T-helper 1 cell treated with Interleukin-12 subunit alpha and Interleukin-12 subunit beta and Interleukin-4 antibody, amounts not matched to agents 30 μg/mL and 1 μg/mL, for 36 hours (primary cell): ENCODE results near the gene CYP1B1.
"Not testable (repeated sequence)": the region's sequence is repeated elsewhere in the genome, so short reads cannot be mapped to it uniquely, and the experiment has no call there.

ENCODE experiments used
- H3K27ac Mint-ChIP-seq: one replicate; pipeline ENCODE4 v1.8.0; 2021; ENCODE audit warnings: mild to moderate bottlenecking, mixed read lengths
- H3K27me3 Mint-ChIP-seq: one replicate; pipeline ENCODE4 v1.8.0; 2021; ENCODE audit warnings: low read depth, mixed read lengths
- H3K36me3 Mint-ChIP-seq: one replicate; pipeline ENCODE4 v1.8.0; 2021; ENCODE audit warnings: low read depth, mixed read lengths
- H3K4me1 Mint-ChIP-seq: one replicate; pipeline ENCODE4 v1.8.0; 2021; ENCODE audit warnings: low read depth, mixed read lengths
- H3K4me3 Mint-ChIP-seq: one replicate; pipeline ENCODE4 v1.8.0; 2021; ENCODE audit warnings: mild to moderate bottlenecking, moderate library complexity, mixed read lengths
- H3K9me3 Mint-ChIP-seq: one replicate; pipeline ENCODE4 v1.8.0; 2021; ENCODE audit warnings: mixed read lengths

Gene CYP1B1

DNA sequence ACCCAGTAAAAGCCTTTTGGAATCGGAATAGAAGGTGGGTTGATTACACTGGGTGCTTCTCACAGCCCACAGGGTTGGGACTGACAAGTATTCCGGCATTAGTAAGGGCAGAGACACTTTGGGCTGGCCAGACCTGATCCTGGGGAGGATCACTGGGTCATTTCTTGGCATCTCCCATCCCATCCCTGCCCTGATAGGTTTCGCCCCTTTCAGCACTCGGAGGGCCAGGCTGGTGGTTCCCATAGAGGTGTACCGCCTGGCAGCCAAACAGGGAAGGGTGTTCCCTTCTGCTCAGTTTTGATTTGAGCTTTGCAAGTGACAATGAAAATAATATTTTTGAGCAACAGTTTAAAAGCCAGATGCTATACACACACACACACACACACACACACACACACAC lies 37.3 kb downstream of the CYP1B1 start:
- Mint-ChIP-seq H3K4me1 (peaks cover 12% of the 10 kb centered on the region), H3K27me3 (peaks cover 29% of the 10 kb centered on the region), H3K9me3 (peaks cover 9% of the 10 kb centered on the region), H3K4me3 (peak overlapping the region; percentile 70), H3K36me3 (peaks cover 4% of the 10 kb centered on the region), H3K27ac (peak overlapping the region; percentile 34)

- Mint-ChIP-seq H3K36me3 (peaks cover 4% of the 10 kb centered on the region), H3K4me1 (peaks cover 15% of the 10 kb centered on the region), H3K9me3 (peaks cover 7% of the 10 kb centered on the region), H3K27ac (peak overlapping the region; percentile 34), H3K4me3 (peak overlapping the region; percentile 70), H3K27me3 (peaks cover 29% of the 10 kb centered on the region)
Observed at GRCh38 chr2:38037757-38038621, 38.0 kb downstream of the CYP1B1 start.

DNA sequence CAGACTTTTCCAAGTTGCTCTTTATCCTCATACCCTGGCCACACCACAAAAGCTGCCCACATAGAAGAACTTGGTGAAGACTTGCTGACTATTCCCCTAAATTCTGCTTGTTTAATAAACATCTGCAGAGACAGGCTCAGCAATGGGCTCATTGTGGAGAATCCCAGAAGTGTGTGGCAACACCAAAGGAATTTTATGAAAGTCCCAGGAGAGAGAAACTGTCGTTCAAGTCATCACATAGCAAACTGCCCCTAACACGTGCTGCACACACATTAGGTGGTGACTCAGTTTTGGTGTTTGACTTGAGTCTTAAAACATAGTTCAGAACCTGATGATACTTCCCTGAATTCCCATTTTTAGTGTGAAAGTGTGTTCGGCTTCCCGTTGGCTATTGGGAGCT lies 38.6 kb downstream of the CYP1B1 start:
- H3K27me3 Mint-ChIP-seq = peaks cover 29% of the 10 kb centered on the region
- no peak overlapping the region for H3K27ac Mint-ChIP-seq
- H3K4me1 Mint-ChIP-seq = peaks cover 15% of the 10 kb centered on the region
- H3K4me3 Mint-ChIP-seq = no peak overlapping the region
- peaks cover under 1% of the 10 kb centered on the region for H3K9me3 Mint-ChIP-seq
- H3K36me3 Mint-ChIP-seq = peaks cover 4% of the 10 kb centered on the region

DNA sequence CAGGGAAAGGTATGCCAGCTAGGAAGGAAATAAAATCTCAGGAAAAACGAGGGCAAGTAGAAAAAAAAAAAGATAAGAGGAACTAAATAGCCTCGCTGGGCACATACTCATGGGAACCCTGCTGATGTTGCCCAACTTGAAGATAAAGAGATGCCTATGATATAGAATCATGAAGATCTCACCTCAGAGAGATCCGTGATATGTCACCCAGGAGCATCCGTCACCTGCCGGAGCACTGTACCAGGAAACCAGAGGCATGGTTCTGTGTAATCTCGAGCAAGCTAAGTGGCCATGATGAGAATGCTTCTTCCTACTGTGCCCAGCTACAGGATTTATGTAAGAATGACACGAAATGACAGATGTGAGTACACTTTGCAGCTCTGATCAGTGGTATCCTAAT lies 40.0 kb downstream of the CYP1B1 start:
- no peak overlapping the region for H3K4me3 Mint-ChIP-seq
- H3K4me1 Mint-ChIP-seq = peaks cover 15% of the 10 kb centered on the region
- peaks cover 29% of the 10 kb centered on the region for H3K27me3 Mint-ChIP-seq
- H3K9me3 Mint-ChIP-seq = no peaks in the 10 kb centered on the region
- H3K36me3 Mint-ChIP-seq = peaks cover 4% of the 10 kb centered on the region
- H3K27ac Mint-ChIP-seq = no peak overlapping the region

GRCh38 chr2:38033646-38034045 lies 42.3 kb downstream of the CYP1B1 start:
- no peak overlapping the region for H3K27ac Mint-ChIP-seq
- no peaks in the 10 kb centered on the region for H3K9me3 Mint-ChIP-seq
- peaks cover 4% of the 10 kb centered on the region for H3K36me3 Mint-ChIP-seq
- peaks cover 15% of the 10 kb centered on the region for H3K4me1 Mint-ChIP-seq
- no peak overlapping the region for H3K4me3 Mint-ChIP-seq
- peaks cover 29% of the 10 kb centered on the region for H3K27me3 Mint-ChIP-seq

DNA sequence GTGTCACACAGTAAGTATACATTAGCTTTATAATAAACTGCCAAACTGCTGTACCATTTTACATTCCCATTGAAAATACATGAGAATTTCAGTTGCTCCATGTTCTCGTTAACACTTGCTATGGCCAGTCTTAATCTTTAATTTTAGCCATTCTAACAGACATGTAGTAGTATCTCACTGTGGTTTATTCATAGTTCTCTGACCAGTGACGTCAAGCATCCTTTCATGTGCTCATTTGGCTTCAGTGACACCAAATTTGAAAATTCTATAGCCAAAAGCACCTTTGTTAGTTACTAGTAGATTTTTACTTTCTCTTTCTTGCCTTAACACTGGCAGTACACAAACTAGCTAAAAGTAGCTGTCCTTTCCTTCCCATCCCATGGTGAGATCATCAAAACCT lies 43.0 kb downstream of the CYP1B1 start:
- no peak overlapping the region for H3K27ac Mint-ChIP-seq
- H3K4me3 Mint-ChIP-seq = no peak overlapping the region
- no peaks in the 10 kb centered on the region for H3K9me3 Mint-ChIP-seq
- peaks cover 2% of the 10 kb centered on the region for H3K36me3 Mint-ChIP-seq
- peaks cover 10% of the 10 kb centered on the region for H3K4me1 Mint-ChIP-seq
- peaks cover 27% of the 10 kb centered on the region for H3K27me3 Mint-ChIP-seq

- H3K36me3 Mint-ChIP-seq = peaks cover 2% of the 10 kb centered on the region
- no peak overlapping the region for H3K4me3 Mint-ChIP-seq
- H3K9me3 Mint-ChIP-seq = no peaks in the 10 kb centered on the region
- H3K27me3 Mint-ChIP-seq = peaks cover 12% of the 10 kb centered on the region
- no peak overlapping the region for H3K27ac Mint-ChIP-seq
- peaks cover 6% of the 10 kb centered on the region for H3K4me1 Mint-ChIP-seq
Observed at GRCh38 chr2:38030635-38031355, 45.2 kb downstream of the CYP1B1 start.

DNA sequence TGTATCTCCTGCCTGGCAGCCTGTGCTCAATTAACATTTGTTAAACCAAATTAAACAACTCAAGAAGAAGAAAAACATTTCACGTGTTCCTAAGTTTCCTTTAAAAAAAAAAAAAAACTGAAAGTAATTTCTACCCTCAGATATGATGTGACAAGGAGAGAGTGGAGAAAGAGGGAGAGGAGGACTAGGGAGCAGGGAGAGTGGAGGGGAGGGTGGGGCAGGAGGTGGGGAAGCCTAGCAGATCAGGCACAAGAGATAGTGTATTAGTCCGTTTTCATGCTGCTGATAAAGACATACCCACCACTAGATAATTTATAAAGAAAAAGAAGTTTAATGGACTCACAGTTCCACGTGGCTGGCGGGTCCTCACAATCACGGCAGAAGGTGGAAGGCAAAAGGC lies 46.4 kb downstream of the CYP1B1 start:
- peaks cover 2% of the 10 kb centered on the region for H3K36me3 Mint-ChIP-seq
- no peak overlapping the region for H3K27ac Mint-ChIP-seq
- peaks cover 14% of the 10 kb centered on the region for H3K27me3 Mint-ChIP-seq

GRCh38 chr2:38028829-38029228 lies 47.1 kb downstream of the CYP1B1 start:
- H3K36me3 Mint-ChIP-seq = no peaks in the 10 kb centered on the region
- no peak overlapping the region for H3K4me3 Mint-ChIP-seq
- no peak overlapping the region for H3K27ac Mint-ChIP-seq
- peaks cover 3% of the 10 kb centered on the region for H3K4me1 Mint-ChIP-seq
- no peaks in the 10 kb centered on the region for H3K9me3 Mint-ChIP-seq
- peaks cover 13% of the 10 kb centered on the region for H3K27me3 Mint-ChIP-seq

More for the DNA sequence above, 46.4 kb downstream of the CYP1B1 start:
- Mint-ChIP-seq H3K4me3 (no peak overlapping the region), H3K4me1 (peaks cover 6% of the 10 kb centered on the region), H3K9me3 (no peaks in the 10 kb centered on the region)

- Mint-ChIP-seq H3K36me3 (no peaks in the 10 kb centered on the region), H3K4me3 (no peak overlapping the region), H3K27me3 (peaks cover 13% of the 10 kb centered on the region), H3K9me3 (no peaks in the 10 kb centered on the region), H3K4me1 (no peaks in the 10 kb centered on the region), H3K27ac (no peak overlapping the region)
Observed at GRCh38 chr2:38026846-38027245, 49.1 kb downstream of the CYP1B1 start.

DNA sequence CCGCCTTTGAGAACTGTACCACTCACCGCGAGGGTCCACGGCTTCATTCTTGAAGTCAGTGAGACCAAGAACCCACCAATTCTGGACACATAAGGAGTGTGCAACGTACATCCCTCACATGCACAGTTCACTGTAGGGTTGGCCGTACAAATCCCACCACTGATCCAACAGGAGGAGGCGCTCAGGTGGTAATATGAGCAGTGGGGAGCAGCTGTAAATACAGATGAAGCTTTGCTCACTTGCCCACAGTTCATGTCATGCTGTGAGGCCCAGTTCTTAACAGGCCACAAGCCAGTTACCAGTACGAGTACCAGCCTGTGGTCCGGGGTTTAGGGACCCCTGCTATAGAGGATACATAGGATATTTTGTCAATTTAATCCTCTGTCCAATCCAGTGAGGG lies 54.4 kb downstream of the CYP1B1 start:
- Mint-ChIP-seq H3K4me3 (no peak overlapping the region), H3K27ac (no peak overlapping the region), H3K27me3 (peaks cover 9% of the 10 kb centered on the region), H3K4me1 (no peaks in the 10 kb centered on the region), H3K36me3 (no peaks in the 10 kb centered on the region), H3K9me3 (no peaks in the 10 kb centered on the region)

GRCh38 chr2:38020359-38021069 lies 55.4 kb downstream of the CYP1B1 start:
- H3K27me3 Mint-ChIP-seq, H3K27ac Mint-ChIP-seq, H3K4me1 Mint-ChIP-seq, H3K4me3 Mint-ChIP-seq, H3K36me3 Mint-ChIP-seq, H3K9me3 Mint-ChIP-seq: not testable (repeated sequence)

DNA sequence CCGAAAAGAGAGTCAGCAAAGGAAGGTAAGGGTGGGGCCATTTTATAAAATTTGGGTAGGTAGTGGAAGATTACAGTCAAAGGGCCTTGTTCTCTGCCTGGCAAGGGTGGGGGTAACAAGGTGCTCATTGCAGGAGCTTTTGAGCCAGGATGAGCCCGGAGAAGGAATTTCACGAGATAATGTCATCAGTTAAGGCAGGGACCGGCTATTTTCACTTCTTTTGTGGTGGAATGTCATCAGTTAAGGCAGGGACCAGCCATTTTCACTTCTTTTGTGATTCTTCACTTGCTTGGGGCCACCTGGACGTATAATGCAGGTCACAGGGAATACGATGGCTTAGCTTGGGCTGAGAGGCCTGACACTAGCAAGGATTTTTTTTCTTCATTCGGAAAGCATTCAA lies 58.1 kb downstream of the CYP1B1 start:
- Mint-ChIP-seq H3K27me3 (no peaks in the 10 kb centered on the region), H3K4me1 (no peaks in the 10 kb centered on the region), H3K9me3 (no peaks in the 10 kb centered on the region), H3K36me3 (no peaks in the 10 kb centered on the region), H3K27ac (no peak overlapping the region), H3K4me3 (no peak overlapping the region)
